Activated CD4-positive, alpha-beta memory T cell treated with anti-CD3 and anti-CD28 coated beads for 36 hours (primary cell): ENCODE results near the gene TMEM31. TPM values are rescaled to one million over a fixed set of nuclear protein-coding genes. Genes with fewer than 3 reads are reported as not detected.

Experiments
- CTCF ChIA-PET: fragments of 350-600 bp; sonication (Branson Sonifier 250); formaldehyde crosslinking; loops from one replicate; lab custom pipeline; 2021; ENCODE audit warnings: antibody characterized with exemption, inconsistent platforms; lab: Charles Lee
- POLR2A ChIA-PET: fragments of 350-600 bp; sonication (Branson Sonifier 250); formaldehyde crosslinking; loops from one replicate; lab custom pipeline; 2021; ENCODE audit warnings: antibody characterized with exemption; lab: Charles Lee
- DNase-seq: peaks from one replicate; pipeline ENCODE4 v3.0.0-alpha.2; 2020
- H3K27ac Mint-ChIP-seq: one replicate; pipeline ENCODE4 v1.8.0; 2021; ENCODE audit warnings: mixed read lengths
- H3K27me3 Mint-ChIP-seq: one replicate; pipeline ENCODE4 v1.8.0; 2021; ENCODE audit warnings: mixed read lengths
- H3K36me3 Mint-ChIP-seq: one replicate; pipeline ENCODE4 v1.8.0; 2021; ENCODE audit warnings: mixed read lengths
- H3K4me1 Mint-ChIP-seq: one replicate; pipeline ENCODE4 v1.8.0; 2021; ENCODE audit warnings: low read depth, mixed read lengths
- H3K4me3 Mint-ChIP-seq: one replicate; pipeline ENCODE4 v1.8.0; 2021; ENCODE audit warnings: mild to moderate bottlenecking, mixed read lengths
- H3K9me3 Mint-ChIP-seq: one replicate; pipeline ENCODE4 v1.8.0; 2021; ENCODE audit warnings: mixed read lengths
- intact Hi-C: fragments of 100-400 bp; cut with micrococcal nuclease; formaldehyde crosslinking; loops from one replicate; pipeline ENCODE4 v1.15.1; 2023
- total RNA-seq, 2 experiments: library from RNA; stranded (reverse); gene quantifications; one replicate each; pipeline ENCODE4 v1.2.3, GENCODE V29; 2021

The TMEM31 gene
- total RNA-seq = under 1 TPM; 0.44 to 0.52 TPM

- CTCF ChIA-PET = interaction anchor here (1.3 to 3.3 kb wide), 4 partner anchors 20 to 109 kb away, joined by 3 to 18 read pairs (median 4); no protein-coding TSS in a partner anchor
- POLR2A ChIA-PET = no interaction called here
- H3K4me3 Mint-ChIP-seq = no peak within 1 kb of the TSS
- no peaks in the 10 kb centered on the region for H3K27me3 Mint-ChIP-seq
- intact Hi-C loops = loop anchor here (1.0 kb wide), 1 partner anchor 107 kb away; no protein-coding TSS in a partner anchor
- no peaks in the 10 kb centered on the region for H3K36me3 Mint-ChIP-seq
- H3K4me1 Mint-ChIP-seq = no peaks in the 10 kb centered on the region
- H3K9me3 Mint-ChIP-seq = no peaks in the 10 kb centered on the region
- no peak within 1 kb of the TSS for H3K27ac Mint-ChIP-seq
- DNase-seq = no peak
Measured at GRCh38 chrX:103710609-103711008, at the start of gene TMEM31. TSS of gene TMEM31 (plus strand) at chrX:103710909. CDS start at chrX:103712259, 1,350 bp downstream.

GRCh38 chrX:103663981-103664762, 46.5 kb upstream of the TMEM31 start:
- no peak overlapping the region for H3K27ac Mint-ChIP-seq
- CTCF ChIA-PET = no interaction called here
- H3K4me3 Mint-ChIP-seq = no peak overlapping the region
- no peaks in the 10 kb centered on the region for H3K9me3 Mint-ChIP-seq
- peaks cover 5% of the 10 kb centered on the region for H3K4me1 Mint-ChIP-seq
- no peak for DNase-seq
- intact Hi-C loops = no loop called here
- peaks cover 10% of the 10 kb centered on the region for H3K27me3 Mint-ChIP-seq
- no peaks in the 10 kb centered on the region for H3K36me3 Mint-ChIP-seq
- POLR2A ChIA-PET = no interaction called here

- H3K36me3 Mint-ChIP-seq = no peaks in the 10 kb centered on the region
- H3K27me3 Mint-ChIP-seq = peaks cover 10% of the 10 kb centered on the region
- ChIA-PET CTCF (no interaction called here), POLR2A (no interaction called here)
- no peak overlapping the region for H3K27ac Mint-ChIP-seq
- DNase-seq = no peak
- no peaks in the 10 kb centered on the region for H3K9me3 Mint-ChIP-seq
- H3K4me1 Mint-ChIP-seq = peaks cover 5% of the 10 kb centered on the region
- no peak overlapping the region for H3K4me3 Mint-ChIP-seq
- intact Hi-C loops = no loop called here
Measured at GRCh38 chrX:103666202-103667107, 44.3 kb upstream of the TMEM31 start.

GRCh38 chrX:103669745-103670144, 41.0 kb upstream of the TMEM31 start:
- ChIA-PET POLR2A (no interaction called here), CTCF (no interaction called here)
- no peaks in the 10 kb centered on the region for H3K9me3 Mint-ChIP-seq
- H3K36me3 Mint-ChIP-seq = no peaks in the 10 kb centered on the region
- intact Hi-C loops = no loop called here
- no peak for DNase-seq
- H3K27me3 Mint-ChIP-seq = peaks cover under 1% of the 10 kb centered on the region
- no peak overlapping the region for H3K27ac Mint-ChIP-seq
- H3K4me1 Mint-ChIP-seq = no peaks in the 10 kb centered on the region
- no peak overlapping the region for H3K4me3 Mint-ChIP-seq

GRCh38 chrX:103674531-103675454, 35.9 kb upstream of the TMEM31 start:
- H3K4me1 Mint-ChIP-seq = no peaks in the 10 kb centered on the region
- peaks cover 24% of the 10 kb centered on the region for H3K36me3 Mint-ChIP-seq
- intact Hi-C loops = no loop called here
- H3K27ac Mint-ChIP-seq = no peak overlapping the region
- H3K9me3 Mint-ChIP-seq = no peaks in the 10 kb centered on the region
- no peak overlapping the region for H3K4me3 Mint-ChIP-seq
- DNase-seq = no peak
- H3K27me3 Mint-ChIP-seq = no peaks in the 10 kb centered on the region
- CTCF ChIA-PET = no interaction called here
- POLR2A ChIA-PET = no interaction called here

- H3K27me3 Mint-ChIP-seq = no peaks in the 10 kb centered on the region
- POLR2A ChIA-PET = no interaction called here
- intact Hi-C loops = no loop called here
- no peaks in the 10 kb centered on the region for H3K4me1 Mint-ChIP-seq
- DNase-seq = no peak
- H3K27ac Mint-ChIP-seq = no peak overlapping the region
- no peak overlapping the region for H3K4me3 Mint-ChIP-seq
- CTCF ChIA-PET = no interaction called here
- H3K9me3 Mint-ChIP-seq = no peaks in the 10 kb centered on the region
- H3K36me3 Mint-ChIP-seq = peaks cover 33% of the 10 kb centered on the region
Measured at GRCh38 chrX:103678199-103678993, 32.3 kb upstream of the TMEM31 start.

- H3K4me3 Mint-ChIP-seq = no peak overlapping the region
- intact Hi-C loops = loop anchor here (10.0 kb wide), 1 partner anchor 1027 kb away; the partner anchor contains the start of gene GPRASP1
- no peak for DNase-seq
- ChIA-PET CTCF (no interaction called here), POLR2A (no interaction called here)
- H3K27ac Mint-ChIP-seq = no peak overlapping the region
- no peaks in the 10 kb centered on the region for H3K27me3 Mint-ChIP-seq
- H3K9me3 Mint-ChIP-seq = no peaks in the 10 kb centered on the region
- H3K4me1 Mint-ChIP-seq = peaks cover 9% of the 10 kb centered on the region
- H3K36me3 Mint-ChIP-seq = peaks cover 39% of the 10 kb centered on the region
Measured at GRCh38 chrX:103681443-103681842, 29.3 kb upstream of the TMEM31 start.

GRCh38 chrX:103685396-103685795, 25.3 kb upstream of the TMEM31 start:
- ChIA-PET CTCF (interaction anchor here (2.0 kb wide), 1 partner anchor 152 kb away, joined by 8 read pairs; no protein-coding TSS in a partner anchor), POLR2A (interaction anchor here (1.8 kb wide), 1 partner anchor 234 kb away, joined by 6 read pairs; no protein-coding TSS in a partner anchor)
- peaks cover 21% of the 10 kb centered on the region for H3K36me3 Mint-ChIP-seq
- H3K9me3 Mint-ChIP-seq = no peaks in the 10 kb centered on the region
- peak; percentile 13 for DNase-seq
- peak overlapping the region; percentile 83 for H3K4me3 Mint-ChIP-seq
- peak overlapping the region; percentile 90 for H3K27ac Mint-ChIP-seq
- intact Hi-C loops = loop anchor here (5.0 to 10.0 kb wide), 3 partner anchors 147 to 1031 kb away; partner anchors contain the start of genes GPRASP1 and RAB9B
- H3K27me3 Mint-ChIP-seq = no peaks in the 10 kb centered on the region
- H3K4me1 Mint-ChIP-seq = peaks cover 9% of the 10 kb centered on the region

- Mint-ChIP-seq H3K4me3 (peak within 1 kb of the TSS; percentile 83), H3K4me1 (peaks cover 9% of the 10 kb centered on the region), H3K27ac (peak within 1 kb of the TSS; percentile 90), H3K27me3 (no peaks in the 10 kb centered on the region), H3K36me3 (peaks cover 18% of the 10 kb centered on the region), H3K9me3 (no peaks in the 10 kb centered on the region)
- CTCF ChIA-PET = interaction anchor here (0.6 to 2.0 kb wide), 2 partner anchors 153 to 307 kb away, joined by 3 to 8 read pairs; no protein-coding TSS in a partner anchor
- POLR2A ChIA-PET = interaction anchor here (0.7 to 1.8 kb wide), 2 partner anchors 233 to 474 kb away, joined by 6 read pairs; no protein-coding TSS in a partner anchor
- DNase-seq = peak; percentile 93
- intact Hi-C loops = loop anchor here (1.0 to 10.0 kb wide), 11 partner anchors 58 to 1032 kb away; partner anchors contain the start of genes BEX2, FAM199X, GPRASP1 and RAB9B
Measured at GRCh38 chrX:103686199-103687072, 24.3 kb upstream of the TMEM31 start, which contains the start of gene MORF4L2. TSS of gene MORF4L2 (minus strand) at chrX:103686699. CDS start at chrX:103677027, 9,672 bp downstream.
